H1 (cell line): ENCODE measurements around the gene TNS3. TPM values are rescaled to one million over a fixed set of nuclear protein-coding genes. Genes with fewer than 3 reads are reported as not detected.

Source experiments
- ATF2 ChIP-seq: IDR thresholded peaks from 2 replicates; pipeline ENCODE4 v1.6.1; 2012; ENCODE audit warnings: low read length, inconsistent platforms
- CHD7 ChIP-seq: fragments of 300-600 bp; sonication (generic); IDR thresholded peaks from 2 replicates; pipeline ENCODE4 v1.7.1; 2012; ENCODE audit warnings: low read length, moderate library complexity, mild to moderate bottlenecking, inconsistent platforms; ENCODE audit not compliant: insufficient replicate concordance
- SUZ12 ChIP-seq: fragments of 200-600 bp; sonication (generic); IDR thresholded peaks from 2 replicates; pipeline ENCODE4 v1.6.1; 2012; ENCODE audit warnings: mild to moderate bottlenecking, inconsistent platforms, low read length, moderate library complexity, mixed read lengths
- polyA plus RNA-seq, 7 experiments: library from polyadenylated mRNA; depleted of rRNA in 3 of 7; stranded (reverse) in 5 of 7; unstranded in 2 of 7; fragments of >200 nt in 5 of 7; fragments of 200-250 nt in 2 of 7; gene quantifications; 1 replicate in 5 of 7; 2 replicates in 1 of 7; 4 replicates in 1 of 7; pipeline versions ENCODE4 v1.2.1 to v1.2.3, GENCODE V29; 2011 to 2013; ENCODE audit warnings: missing spikeins in 2 of 7, mixed read lengths in 2 of 7
- total RNA-seq: library from RNA; stranded (reverse); fragmentation: NEBNext Ultra II Directional; extraction: Animal tissue kit (Norgen Biotek cat#: 25700); gene quantifications from 2 replicates; pipeline ENCODE4 v1.2.1, GENCODE V29; 2021

TNS3 gene
- total and polyA plus RNA-seq, 2 of the 8 experiments (the other 6 are each of a cell fraction or from before 2014, with no cell fraction given): 11.9 to 24.2 TPM

GRCh38 chr7:47458057-47458456 lies 123.9 kb downstream of the TNS3 start (continued):
- TF ChIP-seq CHD7 (no peak), ATF2 (no peak), SUZ12 (no peak)
